ENCODE data around the gene TBCB. TPM values are rescaled to one million over a fixed set of nuclear protein-coding genes. Genes with fewer than 3 reads are reported as not detected.

TBCB gene
- total RNA-seq: 139 and 206 TPM in 2 replicates

GRCh38 chr19:36115453-36116343 lies at the start of gene TBCB:
Gene TBCB (plus strand): TSS chr19:36115468. CDS start chr19:36115561, 93 bp downstream.

GRCh38 chr19:36110487-36111199 lies 4.6 kb upstream of the TBCB start, which contains the start of gene OVOL3:
Gene OVOL3 (plus strand): TSS chr19:36111143. CDS start chr19:36111203, 60 bp downstream.

GRCh38 chr19:36114721-36115452 lies 381 bp upstream of the TBCB start, which contains the start of gene POLR2I:
Gene POLR2I (minus strand): TSS chr19:36114875. CDS start chr19:36114856, 19 bp downstream.

GRCh38 chr19:36139473-36140303 lies 24.4 kb downstream of the TBCB start, which contains the start of gene CAPNS1:
Gene CAPNS1 (plus strand): TSS chr19:36140066. CDS start chr19:36141012, 946 bp downstream.

GRCh38 chr19:36152352-36153091 lies 37.3 kb downstream of the TBCB start, which contains the start of gene COX7A1:
Gene COX7A1 (minus strand): TSS chr19:36152447. CDS start chr19:36152407, 40 bp downstream.

Other genes starting within 250 kb of the TBCB start
- 1.7 TPM in 1 of 2 replicates, not detected in the other for gene APLP1, start 246.9 kb upstream of the TBCB start, total RNA-seq
- 3.8 and 7.2 TPM in 2 replicates for gene NFKBID, start 214.9 kb upstream of the TBCB start, total RNA-seq
- not detected in 2 replicates for gene HCST, start 212.9 kb upstream of the TBCB start, total RNA-seq
- gene TYROBP, start 207.2 kb upstream of the TBCB start, total RNA-seq: not detected in 2 replicates
- 1.7 and 2.1 TPM in 2 replicates for gene LRFN3, start 179.1 kb upstream of the TBCB start, total RNA-seq
- 14.2 and 26.9 TPM in 2 replicates for gene SDHAF1, start 120.3 kb upstream of the TBCB start, total RNA-seq
- 9.4 and 12.4 TPM in 2 replicates for gene SYNE4, start 106.7 kb upstream of the TBCB start, total RNA-seq
- gene ALKBH6, start 101.3 kb upstream of the TBCB start, total RNA-seq: 16.0 and 19.0 TPM in 2 replicates
- 0.24 TPM in 1 of 2 replicates, not detected in the other for gene CLIP3, start 82.6 kb upstream of the TBCB start, total RNA-seq
- gene THAP8, start 61.2 kb upstream of the TBCB start, total RNA-seq: 0.72 and 3.6 TPM in 2 replicates
- 0.21 and 0.72 TPM in 2 replicates for gene WDR62, start 60.6 kb upstream of the TBCB start, total RNA-seq
- not detected in 2 replicates for gene OVOL3, start 4.3 kb upstream of the TBCB start, total RNA-seq
- gene POLR2I, start 593 bp upstream of the TBCB start, total RNA-seq: 62.7 and 85.5 TPM in 2 replicates
- 121 and 205 TPM in 2 replicates for gene CAPNS1, start 24.6 kb downstream of the TBCB start, total RNA-seq
- 0.48 and 3.0 TPM in 2 replicates for gene COX7A1, start 37.0 kb downstream of the TBCB start, total RNA-seq
- 4.6 and 6.2 TPM in 2 replicates for gene ZNF565, start 99.2 kb downstream of the TBCB start, total RNA-seq
- gene ZNF146, start 99.6 kb downstream of the TBCB start, total RNA-seq: 104 and 137 TPM in 2 replicates